HG02970 (cell line): Measurements from ENCODE around the gene WEE1.
"Not testable (repeated sequence)": the region's sequence is repeated elsewhere in the genome, so short reads cannot be mapped to it uniquely, and the experiment has no call there.

Source experiments
- ATAC-seq: cut with Tn5 transposase; IDR thresholded peaks from one replicate; pipeline ENCODE4 v1.9.1; 2021; ENCODE audit warnings: mild to moderate bottlenecking, moderate library complexity, moderate number of reproducible peaks; ENCODE audit not compliant: unreplicated experiment, low FRiP score

Gene WEE1

GRCh38 chr11:9573052-9573774 is at the start of gene WEE1:
TSS of gene WEE1 (plus strand) at chr11:9573670. CDS start at chr11:9573934, 264 bp downstream.
- peak; percentile 87 for ATAC-seq

- ATAC-seq = no peak
These were observed 49.5 kb upstream of the WEE1 start for GRCh38 chr11:9524001-9524400.

DNA sequence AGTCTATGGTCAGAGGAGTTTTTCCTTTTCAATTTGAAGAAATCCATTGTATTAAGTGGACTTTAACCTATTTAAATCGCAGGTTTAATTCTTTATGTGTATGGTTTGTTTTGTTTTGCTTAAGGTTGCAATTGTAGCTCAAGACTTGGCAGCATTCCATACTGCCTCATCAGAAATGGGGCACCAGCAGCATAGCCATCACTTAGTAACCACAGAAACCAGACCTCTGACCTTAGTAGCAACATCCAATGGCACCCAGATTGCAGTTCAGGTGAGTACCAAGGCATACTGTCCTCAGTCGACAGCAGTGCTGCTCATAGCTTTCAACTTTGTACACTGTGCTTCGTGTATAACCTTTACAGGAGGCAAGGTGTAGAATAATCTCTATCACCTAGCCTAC is 48.4 kb upstream of the WEE1 start:
- ATAC-seq = no peak

DNA sequence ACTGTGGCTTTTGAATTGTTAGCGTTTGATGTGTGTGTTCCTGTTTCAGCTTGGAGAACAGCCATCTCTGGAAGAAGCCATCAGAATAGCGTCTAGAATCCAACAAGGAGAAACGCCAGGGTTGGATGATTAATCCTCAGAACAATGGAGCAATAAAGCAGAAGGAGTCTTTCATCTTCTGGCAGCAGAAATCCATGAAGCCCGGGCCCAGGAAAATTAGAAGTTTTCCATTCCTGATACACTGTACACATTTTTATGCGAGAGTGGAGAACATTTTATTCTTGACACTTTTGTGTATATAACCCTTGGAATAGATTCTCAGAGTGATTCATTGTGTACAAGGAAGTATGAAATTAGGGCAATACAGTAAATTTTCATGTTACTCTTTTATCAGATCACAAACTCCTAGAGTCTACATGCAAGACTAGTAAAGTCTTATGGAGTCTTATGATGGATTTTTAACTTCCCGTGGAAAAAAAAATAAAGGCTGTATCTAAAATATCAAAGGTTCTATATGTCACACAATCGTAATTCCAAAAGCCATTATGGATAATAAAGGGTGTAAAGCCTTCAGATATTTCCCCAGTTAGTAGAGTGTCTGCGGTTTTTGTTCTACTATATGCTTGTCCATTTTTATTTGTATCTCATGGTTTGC is 45.9 kb upstream of the WEE1 start:
- ATAC-seq = no peak

DNA sequence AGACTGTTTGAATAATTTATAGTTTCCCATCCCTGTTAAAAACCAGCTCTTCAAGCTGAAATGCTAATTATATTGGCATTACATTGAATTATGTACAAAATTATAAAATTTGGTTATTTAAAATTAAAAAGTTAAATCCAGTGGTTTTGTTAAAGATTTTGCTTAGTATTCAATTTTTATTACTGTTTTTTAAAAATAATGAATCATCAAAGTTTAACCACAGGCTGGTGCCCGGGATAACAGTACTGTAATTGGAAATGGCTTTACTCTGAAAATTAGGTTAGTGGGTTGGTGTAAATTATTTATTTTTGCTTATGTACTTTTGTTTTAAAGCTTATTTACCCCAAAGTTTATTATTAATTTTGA is 45.4 kb upstream of the WEE1 start:
- ATAC-seq = no peak

DNA sequence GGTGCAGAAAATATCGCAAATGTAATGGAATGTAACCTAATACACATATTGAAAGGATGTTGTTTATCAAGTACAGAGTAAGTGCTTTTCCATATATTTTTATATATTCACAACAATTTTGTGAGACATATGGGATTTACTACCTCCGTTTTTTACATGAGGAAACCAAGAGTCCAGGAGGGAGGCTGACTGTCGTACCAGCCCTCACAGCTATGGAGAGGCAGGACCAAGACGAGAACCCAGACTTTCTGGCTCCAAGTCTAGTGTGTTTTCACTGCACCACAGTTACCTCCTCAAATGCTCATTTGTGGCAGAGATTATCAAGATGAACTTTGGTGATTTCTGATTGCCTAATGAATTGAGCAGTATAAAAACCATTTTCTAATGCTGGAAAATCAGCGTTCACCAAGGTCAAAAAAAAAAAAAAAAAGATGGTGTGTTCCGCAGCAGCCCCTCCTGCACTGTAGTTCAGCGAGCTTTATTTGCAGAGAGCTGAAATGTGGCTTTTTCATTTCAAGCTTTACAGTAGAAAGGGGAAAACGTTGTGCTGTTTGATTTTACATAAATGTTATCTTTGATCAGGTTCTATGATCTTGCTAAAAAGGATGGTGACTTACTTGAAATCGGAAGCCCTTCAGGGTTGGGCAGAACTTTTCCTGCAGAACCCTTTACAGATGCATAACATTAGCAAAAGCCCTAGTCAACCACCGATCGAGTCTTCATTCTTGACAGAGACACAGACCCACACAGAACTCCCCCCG is 44.7 kb upstream of the WEE1 start:
- no peak for ATAC-seq

GRCh38 chr11:9529334-9529650 is 44.2 kb upstream of the WEE1 start:
- no peak for ATAC-seq

- no peak for ATAC-seq
These were observed 43.3 kb upstream of the WEE1 start for GRCh38 chr11:9530020-9530621.

GRCh38 chr11:9530901-9531625 is 42.4 kb upstream of the WEE1 start:
- no peak for ATAC-seq

- no peak for ATAC-seq
These were observed 40.4 kb upstream of the WEE1 start for GRCh38 chr11:9533058-9533457.

DNA sequence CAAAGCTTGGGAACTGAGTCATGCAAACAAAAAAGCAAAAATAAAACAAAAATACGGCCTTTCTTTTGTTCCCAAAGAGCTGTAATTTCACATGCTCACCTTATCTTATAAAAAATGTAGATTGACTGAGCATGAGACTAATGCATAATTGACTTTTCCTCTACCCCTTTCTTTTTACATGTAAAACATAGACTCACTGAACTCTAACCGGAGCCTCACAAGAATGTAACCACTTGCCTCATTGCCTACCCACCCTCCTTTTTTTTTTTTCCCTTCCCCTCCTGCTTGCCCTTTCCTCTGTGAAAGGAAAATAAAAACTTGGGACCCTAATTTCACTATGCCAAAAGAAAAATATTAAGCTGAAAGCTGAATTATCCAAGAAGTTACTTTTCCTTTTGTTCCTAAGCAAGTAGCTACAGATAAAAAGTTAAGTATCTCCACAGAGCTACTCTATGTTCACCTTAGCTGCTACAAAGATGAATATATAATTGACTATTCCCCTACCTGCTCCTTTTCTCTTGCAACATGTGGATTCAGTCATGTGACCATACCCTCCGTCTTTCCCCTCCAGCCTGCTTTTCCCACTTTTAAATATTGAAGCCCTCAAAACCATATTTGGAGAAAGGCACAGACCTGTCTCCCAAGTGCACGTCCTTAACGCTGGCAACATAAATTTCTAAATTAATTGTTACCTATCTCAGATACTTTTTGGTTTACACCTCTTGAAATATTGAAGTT is 39.6 kb upstream of the WEE1 start:
- ATAC-seq = no peak

DNA sequence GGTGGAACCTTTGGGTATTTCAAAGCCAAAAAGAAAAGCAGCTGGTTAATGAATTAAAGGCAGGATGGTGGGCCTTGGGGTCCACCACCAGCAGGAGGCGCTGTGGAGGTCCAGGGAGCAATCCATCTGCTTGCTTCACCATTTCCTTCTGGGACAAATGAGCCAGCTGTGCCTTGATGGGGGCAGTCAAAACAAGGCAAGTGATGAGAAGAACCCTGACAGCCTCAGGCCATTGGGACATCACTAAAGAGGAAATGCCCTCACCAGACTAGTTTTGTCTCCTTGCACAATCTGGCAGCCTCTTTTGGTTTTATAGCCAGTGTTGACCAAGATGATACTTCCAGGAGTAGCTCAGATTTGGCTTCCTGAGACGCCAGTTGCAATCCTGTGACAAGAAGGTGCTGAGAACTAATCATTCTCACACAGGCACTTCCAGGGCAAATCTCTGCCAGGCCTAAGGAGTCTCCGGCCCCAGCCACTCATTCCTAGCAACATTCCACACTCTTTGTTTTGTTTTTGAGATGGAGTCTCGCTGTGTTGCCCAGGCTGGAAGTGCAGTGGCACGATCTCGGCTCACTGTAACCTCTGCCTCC is 38.2 kb upstream of the WEE1 start:
- ATAC-seq = no peak

DNA sequence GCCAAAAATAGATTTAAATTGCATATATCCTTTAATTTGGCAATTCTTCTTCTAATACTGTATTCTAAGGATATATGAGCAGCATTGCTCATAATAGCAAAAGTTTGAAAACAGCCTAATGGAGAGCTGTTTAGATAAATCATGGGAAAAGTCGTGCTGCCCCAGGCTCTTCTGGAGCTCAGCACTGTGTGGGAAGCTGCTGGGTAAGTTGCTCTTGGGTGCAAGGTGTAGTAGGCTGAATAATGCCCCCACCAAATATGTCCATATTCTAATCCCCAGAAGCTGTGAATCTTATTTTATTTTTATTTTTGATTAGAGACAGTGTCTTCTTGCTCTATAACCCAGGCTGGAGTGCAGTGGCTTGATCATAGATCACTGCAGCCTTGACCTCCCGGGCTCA is 34.9 kb upstream of the WEE1 start:
- ATAC-seq = no peak

DNA sequence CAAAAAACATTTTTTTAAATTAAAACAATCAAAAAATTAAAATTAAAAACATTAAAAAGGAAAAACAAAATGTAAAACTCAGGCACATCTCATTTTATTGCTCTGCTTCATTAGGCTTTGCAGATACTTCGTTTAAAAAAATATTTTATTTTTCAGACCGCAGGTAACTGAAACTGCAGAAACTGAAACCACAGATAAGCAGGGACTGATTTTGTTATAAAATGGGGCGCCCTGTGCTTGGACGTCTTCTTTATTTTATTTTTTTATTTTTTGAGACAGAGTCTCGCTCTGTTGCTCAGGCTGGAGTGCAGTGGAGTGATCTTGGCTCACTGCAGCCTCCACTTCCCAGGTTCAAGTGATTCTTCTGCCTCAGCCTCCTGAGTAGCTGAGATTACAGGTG is 24.3 kb upstream of the WEE1 start:
- not testable (repeated sequence) for ATAC-seq

DNA sequence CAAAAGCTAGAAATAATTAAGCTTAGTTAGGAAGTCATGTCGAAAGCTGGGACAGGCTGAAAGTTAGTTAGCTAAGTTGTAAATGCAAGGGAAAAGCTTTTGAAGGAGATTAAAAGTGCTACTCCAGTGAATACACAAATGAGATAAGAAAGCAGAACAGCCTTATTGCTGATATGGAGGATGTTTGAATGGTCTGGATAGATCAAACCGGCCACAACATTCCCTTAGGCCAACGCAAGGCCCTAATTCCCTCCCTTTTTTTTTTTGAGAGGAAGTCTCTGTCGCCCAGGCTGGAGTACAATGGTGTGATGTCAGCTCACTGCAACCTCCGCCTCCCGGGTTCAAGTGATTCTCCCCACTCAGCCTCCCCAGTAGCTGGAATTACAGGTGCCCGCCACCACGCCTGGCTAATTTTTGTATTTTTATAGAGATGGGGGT is 23.3 kb upstream of the WEE1 start:
- no peak for ATAC-seq

DNA sequence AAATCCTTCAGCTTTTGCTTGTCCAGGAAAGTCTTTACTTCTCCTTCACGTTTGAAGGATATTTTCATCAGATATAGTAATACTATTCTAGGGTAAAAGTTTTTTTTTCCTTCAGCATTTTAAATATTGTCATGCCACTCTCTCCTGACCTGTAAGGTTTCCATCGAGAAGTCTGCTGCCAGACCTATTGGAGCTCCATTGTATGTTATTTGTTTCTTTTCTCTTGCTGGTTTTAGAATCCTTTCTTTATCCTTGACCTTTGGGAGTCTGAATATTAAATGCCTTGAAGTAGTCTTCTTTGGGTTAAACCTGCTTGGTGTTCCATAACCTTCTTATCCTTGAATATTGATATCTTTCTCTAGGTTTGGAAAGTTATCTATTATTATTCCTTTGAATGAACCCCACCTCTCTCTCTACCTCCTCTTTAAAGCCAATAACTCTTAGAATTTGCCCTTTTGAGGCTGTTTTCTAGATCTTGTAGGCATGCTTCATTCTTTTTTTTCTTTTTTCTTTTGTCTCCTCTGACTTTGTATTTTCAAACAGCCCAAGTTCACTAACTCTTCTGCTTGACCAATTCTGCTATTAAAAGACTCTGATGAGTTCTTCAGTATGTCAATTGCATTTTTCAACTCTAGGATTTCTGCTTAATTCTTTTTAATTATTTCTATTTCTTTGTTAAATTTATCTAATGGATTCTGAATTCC is 12.0 kb upstream of the WEE1 start:
- no peak for ATAC-seq

- ATAC-seq = no peak
These were observed 10.8 kb upstream of the WEE1 start for GRCh38 chr11:9562716-9563115.

GRCh38 chr11:9563196-9563730 is 10.2 kb upstream of the WEE1 start:
- no peak for ATAC-seq
